GM12891 (cell line): ENCODE data around the gene GBF1.

Experiments used
- POLR2A ChIP-seq: IDR thresholded peaks from 2 replicates; pipeline ENCODE4 v1.6.1; 2011; ENCODE audit warnings: low read depth, low read length, control low read depth
- POLR2AphosphoS5 ChIP-seq: IDR thresholded peaks from 2 replicates; pipeline ENCODE4 v1.6.1; 2011; ENCODE audit warnings: low read depth, low read length, control low read depth
- SPI1 ChIP-seq: IDR thresholded peaks from 2 replicates; pipeline ENCODE4 v1.6.1; 2011; ENCODE audit warnings: low read depth, low read length, control low read depth
- TAF1 ChIP-seq: IDR thresholded peaks from 2 replicates; pipeline ENCODE4 v1.6.1; 2011; ENCODE audit warnings: low read depth, low read length, control low read depth

GRCh38 chr10:102396730-102397151 is 151.4 kb downstream of the GBF1 start:
- TF ChIP-seq POLR2AphosphoS5 (no peak), TAF1 (no peak), POLR2A (no peak), SPI1 (no peak)
